HG02970 (cell line): ENCODE measurements around the gene GBF1.
"Not testable (repeated sequence)": the region's sequence is repeated elsewhere in the genome, so short reads cannot be mapped to it uniquely, and the experiment has no call there.

Experiments used
- ATAC-seq: cut with Tn5 transposase; IDR thresholded peaks from one replicate; pipeline ENCODE4 v1.9.1; 2021; ENCODE audit warnings: mild to moderate bottlenecking, moderate library complexity, moderate number of reproducible peaks; ENCODE audit not compliant: unreplicated experiment, low FRiP score

Gene GBF1

GRCh38 chr10:102299873-102300272, 54.5 kb downstream of the GBF1 start:
- ATAC-seq: no peak

GRCh38 chr10:102300278-102300843, 55.0 kb downstream of the GBF1 start:
- ATAC-seq: no peak

DNA sequence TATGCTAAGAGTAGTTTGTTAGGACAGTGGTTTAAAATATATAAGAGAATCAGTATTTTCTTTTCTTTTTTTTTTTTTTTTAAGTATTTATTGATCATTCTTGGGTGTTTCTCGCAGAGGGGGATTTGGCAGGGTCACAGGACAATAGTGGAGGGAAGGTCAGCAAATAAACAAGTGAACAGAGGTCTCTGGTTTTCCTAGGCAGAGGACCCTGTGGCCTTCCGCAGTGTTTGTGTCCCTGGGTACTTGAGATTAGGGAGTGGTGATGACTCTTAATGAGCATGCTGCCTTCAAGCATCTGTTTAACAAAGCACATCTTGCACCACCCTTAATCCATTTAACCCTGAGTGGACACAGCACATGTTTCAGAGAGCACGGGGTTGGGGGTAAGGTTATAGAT, 55.6 kb downstream of the GBF1 start:
- ATAC-seq: not testable (repeated sequence)

DNA sequence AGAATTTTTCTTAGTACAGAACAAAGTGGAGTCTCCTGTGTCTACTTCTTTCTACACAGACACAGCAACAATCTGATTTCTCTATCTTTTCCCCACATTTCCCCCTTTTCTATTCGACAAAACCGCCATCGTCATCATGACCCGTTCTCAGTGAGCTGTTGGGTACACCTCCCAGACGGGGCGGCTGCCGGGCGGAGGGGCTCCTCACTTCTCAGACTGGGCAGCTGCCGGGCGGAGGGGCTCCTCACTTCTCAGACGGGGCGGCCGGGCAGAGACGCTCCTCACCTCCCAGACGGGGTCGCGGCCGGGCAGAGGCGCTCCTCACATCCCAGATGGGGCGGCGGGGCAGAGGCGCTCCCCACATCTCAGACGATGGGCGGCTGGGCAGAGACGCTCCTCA, 56.0 kb downstream of the GBF1 start:
- not testable (repeated sequence) for ATAC-seq

- no peak for ATAC-seq
These were observed 57.3 kb downstream of the GBF1 start for GRCh38 chr10:102302611-102303010.

DNA sequence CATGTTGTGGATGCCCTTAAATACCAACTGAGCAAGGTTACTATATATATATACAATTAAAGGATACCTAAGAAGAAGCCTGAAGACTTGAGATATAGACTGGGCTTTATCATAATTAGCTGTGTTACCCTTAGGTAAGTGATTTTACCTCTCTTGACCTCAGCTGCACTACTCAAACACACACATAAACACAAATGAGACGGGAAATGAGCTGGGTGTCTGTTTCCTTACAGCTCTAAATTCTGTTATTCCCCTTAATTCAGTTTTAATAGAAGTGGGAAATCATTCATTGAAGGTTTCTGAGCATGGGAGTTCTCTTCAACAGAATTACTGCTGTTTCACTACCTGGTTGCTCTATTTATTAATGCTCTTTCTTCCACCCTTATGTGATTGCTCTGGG, 60.7 kb downstream of the GBF1 start:
- ATAC-seq: no peak

GRCh38 chr10:102306710-102307109, 61.4 kb downstream of the GBF1 start:
- no peak for ATAC-seq

DNA sequence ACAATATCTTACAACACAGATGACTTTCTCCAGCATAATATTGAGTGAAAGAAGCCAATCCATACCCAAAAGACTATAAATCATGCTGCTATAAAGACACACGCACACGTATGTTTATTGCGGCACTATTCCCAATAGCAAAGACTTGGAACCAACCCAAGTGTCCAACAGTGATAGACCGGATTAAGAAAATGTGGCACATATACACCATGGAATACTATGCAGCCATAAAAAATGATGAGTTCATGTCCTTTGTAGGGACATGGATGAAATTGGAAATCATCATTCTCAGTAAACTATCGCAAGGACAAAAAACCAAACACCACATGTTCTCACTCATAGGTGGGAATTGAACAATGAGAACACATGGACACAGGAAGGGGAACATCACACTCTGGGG, 63.0 kb downstream of the GBF1 start:
- not testable (repeated sequence) for ATAC-seq

DNA sequence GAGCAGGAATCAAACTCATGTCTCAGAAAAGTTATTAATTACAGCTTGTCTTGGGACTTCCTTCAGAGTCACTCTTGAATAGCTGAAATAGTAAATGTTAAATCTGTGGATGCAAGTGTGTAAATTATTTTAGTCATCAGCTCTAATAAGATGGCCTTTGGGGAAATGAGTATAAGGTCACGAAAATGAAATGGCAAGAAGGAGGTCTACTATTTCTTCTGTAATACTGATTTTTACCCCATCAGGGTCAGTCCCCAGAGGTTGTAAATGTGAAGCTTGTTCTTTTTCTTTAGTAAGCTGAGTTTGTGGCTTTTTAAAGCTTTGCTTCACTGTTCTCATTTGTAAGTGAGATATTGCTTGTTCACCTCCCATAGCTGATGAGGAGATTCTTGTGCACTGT, 63.9 kb downstream of the GBF1 start:
- no peak for ATAC-seq

- ATAC-seq: no peak
These were observed 64.6 kb downstream of the GBF1 start for GRCh38 chr10:102309916-102310315.

DNA sequence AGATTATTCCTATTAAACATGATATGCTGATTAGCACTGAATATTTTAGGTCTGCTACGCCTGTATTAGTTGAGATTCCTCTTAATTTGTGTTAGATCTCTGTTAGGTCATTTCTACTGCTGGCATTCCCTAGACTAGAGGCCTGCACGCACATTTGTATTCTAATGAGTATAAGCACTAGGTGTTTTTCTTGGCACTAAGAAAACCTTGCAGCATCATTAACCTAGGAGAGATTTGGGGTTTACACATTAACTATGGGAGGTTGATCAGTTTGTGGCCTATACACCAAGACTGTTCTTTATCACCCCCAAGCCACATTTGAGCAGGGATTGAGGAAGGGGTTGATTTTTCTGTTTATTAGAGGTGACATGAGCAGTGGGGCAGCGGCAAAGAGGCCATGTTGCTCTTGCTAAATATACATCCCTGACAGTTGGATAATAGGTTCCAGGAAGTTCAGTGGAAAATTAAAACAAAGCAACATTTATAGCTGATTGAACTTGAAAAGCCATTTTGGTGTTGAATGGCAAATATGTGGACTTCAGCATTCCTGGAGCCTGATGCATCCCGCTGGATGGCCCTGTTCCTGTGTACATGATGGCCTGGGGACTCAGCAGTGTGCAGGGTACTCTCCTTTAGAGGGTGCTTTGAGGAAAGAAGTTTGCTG, 65.2 kb downstream of the GBF1 start:
- ATAC-seq: no peak

GRCh38 chr10:102311025-102311420, 65.7 kb downstream of the GBF1 start:
- no peak for ATAC-seq

GRCh38 chr10:102312683-102313082, 67.4 kb downstream of the GBF1 start:
- ATAC-seq: no peak

GRCh38 chr10:102313221-102313896, 68.0 kb downstream of the GBF1 start:
- no peak for ATAC-seq

- no peak for ATAC-seq
These were observed 69.5 kb downstream of the GBF1 start for GRCh38 chr10:102314801-102315200.

DNA sequence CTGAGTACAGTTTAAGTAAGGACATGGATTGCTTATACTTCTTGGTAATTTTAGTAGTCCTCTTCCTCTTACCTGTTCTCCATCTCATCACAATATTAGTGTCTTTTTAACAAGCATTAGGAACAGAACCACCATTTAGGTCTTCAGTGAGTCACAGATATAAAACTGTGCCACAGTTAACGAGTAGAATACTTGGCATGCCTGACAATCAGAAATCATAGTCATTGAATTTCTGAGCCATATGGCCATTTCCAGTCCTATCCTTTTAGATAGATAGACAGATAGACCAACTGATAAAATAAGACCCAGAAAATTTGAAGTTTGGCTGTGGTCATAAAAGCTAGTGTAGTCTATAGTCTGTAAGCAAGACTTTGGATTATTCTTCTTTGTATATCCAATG, 71.1 kb downstream of the GBF1 start:
- no peak for ATAC-seq

DNA sequence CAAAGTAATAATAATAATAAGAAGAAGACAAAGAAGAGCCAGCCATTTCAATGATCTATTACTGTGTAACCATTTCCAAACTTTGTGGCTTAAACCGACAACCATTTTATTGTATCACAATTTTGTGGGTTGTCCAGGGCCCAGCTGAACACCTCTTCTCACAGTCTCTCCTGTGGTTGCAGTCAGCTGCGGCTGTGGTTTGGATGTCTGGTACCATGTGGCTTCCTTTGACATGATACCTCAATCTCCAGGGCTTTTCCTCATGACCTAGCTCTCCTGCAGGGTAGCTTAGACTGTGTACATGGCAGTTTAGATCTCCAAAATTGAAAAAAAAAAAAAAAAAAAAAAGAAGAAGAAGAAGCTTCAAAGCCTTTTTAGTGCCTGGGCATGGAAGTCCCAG, 77.6 kb downstream of the GBF1 start:
- ATAC-seq: no peak

DNA sequence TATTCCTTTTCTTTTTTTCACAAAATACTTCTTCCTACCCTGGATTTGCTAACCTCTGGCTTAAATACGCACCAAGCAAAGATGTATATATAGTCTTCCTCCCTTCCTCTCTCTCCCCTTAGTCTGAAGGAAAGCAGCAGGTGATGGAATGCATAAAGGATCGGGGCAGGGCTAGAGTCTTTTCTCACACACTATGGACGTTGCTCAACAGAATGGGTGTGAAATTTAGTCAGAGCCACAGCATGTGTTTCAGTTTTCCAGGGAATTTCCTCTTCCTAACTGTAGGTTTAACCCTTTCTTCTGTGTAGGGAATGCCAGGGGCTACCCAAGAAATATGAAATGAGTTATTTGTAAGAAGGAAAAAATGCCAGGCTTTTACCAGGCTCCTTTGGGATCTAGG, 78.7 kb downstream of the GBF1 start:
- ATAC-seq: no peak

DNA sequence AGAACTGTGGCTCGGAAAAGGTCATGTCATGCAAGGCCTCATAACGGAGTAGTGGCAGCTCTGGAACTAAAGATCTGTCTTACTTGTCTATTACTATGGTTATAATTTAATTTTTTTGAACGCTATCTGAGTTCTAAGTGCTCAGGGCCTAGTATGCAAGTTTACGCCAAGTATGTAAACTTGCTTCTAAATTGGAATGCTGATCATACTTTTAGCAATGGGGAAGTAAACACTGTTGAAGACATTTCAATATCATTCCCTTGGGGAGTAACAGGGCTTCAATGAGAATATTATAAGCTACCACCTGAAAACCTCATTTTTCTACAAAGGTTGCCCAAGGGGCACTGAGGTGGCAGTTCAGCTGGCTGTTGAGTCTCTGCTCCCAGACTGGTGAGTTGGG, 80.7 kb downstream of the GBF1 start:
- no peak for ATAC-seq

- ATAC-seq: no peak
These were observed 81.7 kb downstream of the GBF1 start for GRCh38 chr10:102327002-102327401.

DNA sequence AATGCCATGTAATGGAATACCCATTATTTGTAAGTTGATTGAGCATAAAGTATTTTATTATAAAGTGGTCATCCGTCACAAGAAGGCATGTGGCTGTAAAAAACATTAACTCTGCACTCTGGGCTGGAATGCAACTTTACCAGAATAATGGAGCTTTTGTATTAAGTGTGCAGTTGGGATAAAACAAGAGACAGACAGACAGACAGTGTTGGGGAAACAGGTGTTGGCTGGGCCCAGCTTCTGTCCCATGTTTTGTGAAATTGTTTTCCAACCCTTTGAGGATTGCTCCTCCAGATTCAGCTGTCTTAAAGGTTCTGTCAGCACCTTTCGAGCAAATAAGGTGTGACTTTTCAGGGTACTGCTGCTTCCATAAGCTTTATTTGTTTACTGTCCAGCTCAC, 82.3 kb downstream of the GBF1 start:
- no peak for ATAC-seq

DNA sequence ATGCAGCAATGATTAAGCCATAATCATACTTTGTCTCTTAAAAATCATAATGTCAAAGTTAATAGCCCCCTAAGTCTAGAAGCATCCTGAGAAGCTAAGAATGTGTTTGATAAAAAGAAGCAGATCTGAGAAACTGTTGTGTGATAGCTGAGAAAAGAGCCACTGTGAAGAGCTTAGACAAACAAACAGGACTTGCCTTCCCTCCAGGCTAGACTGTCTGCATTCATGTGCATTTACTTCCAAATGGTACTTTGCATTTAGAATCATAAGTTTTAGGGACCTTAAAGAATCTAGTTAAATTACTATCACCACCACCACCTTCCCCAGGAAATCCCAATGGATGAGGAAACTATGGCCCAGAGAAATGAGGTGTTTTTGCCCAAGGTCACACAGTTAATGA, 87.4 kb downstream of the GBF1 start:
- no peak for ATAC-seq
